Rectal smooth muscle tissue (tissue), 1 donor: ENCODE measurements around the gene HOMEZ.
A peak's percentile ranks its signal among the peaks of the same experiment; 100 is the strongest.
"Not testable (repeated sequence)": the region's sequence is repeated elsewhere in the genome, so short reads cannot be mapped to it uniquely, and the experiment has no call there.

Experiments used
- H3K27ac ChIP-seq: one replicate; pipeline ENCODE4 v1.7.0; 2013; ENCODE audit warnings: low read depth, low read length, inconsistent platforms
- H3K27me3 ChIP-seq: one replicate; pipeline ENCODE4 v1.7.0; 2013; ENCODE audit warnings: low read length; ENCODE audit not compliant: control insufficient read depth, insufficient read depth
- H3K36me3 ChIP-seq: one replicate; pipeline ENCODE4 v1.7.0; 2013; ENCODE audit warnings: low read length; ENCODE audit not compliant: control insufficient read depth, insufficient read depth
- H3K4me1 ChIP-seq: one replicate; pipeline ENCODE4 v1.7.0; 2013; ENCODE audit warnings: low read length; ENCODE audit not compliant: control insufficient read depth, insufficient read depth
- H3K4me3 ChIP-seq: one replicate; pipeline ENCODE4 v1.7.0; 2013; ENCODE audit warnings: low read length
- H3K9ac ChIP-seq: one replicate; pipeline ENCODE4 v1.7.0; 2013; ENCODE audit warnings: low read length

HOMEZ gene

GRCh38 chr14:23284654-23285529 lies 1.0 kb downstream of the HOMEZ start:
- H3K27me3 ChIP-seq = no peaks in the 10 kb centered on the region
- no peaks in the 10 kb centered on the region for H3K36me3 ChIP-seq

DNA sequence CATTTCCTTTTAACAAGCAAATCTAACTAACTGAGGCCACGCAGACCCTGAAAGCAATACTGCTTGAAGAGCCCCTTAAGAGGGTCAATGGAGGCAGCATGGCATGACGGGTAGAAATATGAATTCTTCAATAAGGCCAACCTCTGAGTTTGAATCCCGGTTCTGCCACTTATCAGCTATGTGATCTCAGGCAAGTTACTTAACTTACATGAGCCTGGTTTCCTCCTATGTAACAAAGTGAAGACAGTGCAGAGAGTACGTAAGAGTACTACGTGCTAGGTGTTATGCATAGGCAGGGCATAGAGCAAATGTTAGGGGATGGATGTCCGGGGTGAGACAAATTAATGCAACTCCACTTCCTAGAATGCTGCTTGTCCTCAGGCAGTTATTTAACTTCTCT lies 4.7 kb downstream of the HOMEZ start:
- Histone ChIP-seq H3K27ac (no peak overlapping the region), H3K4me1 (peaks cover 2% of the 10 kb centered on the region), H3K27me3 (no peaks in the 10 kb centered on the region), H3K36me3 (no peaks in the 10 kb centered on the region), H3K9ac (no peak overlapping the region), H3K4me3 (no peak overlapping the region)

More at GRCh38 chr14:23284654-23285529, 1.0 kb downstream of the HOMEZ start:
- peak overlapping the region; percentile 86 for H3K9ac ChIP-seq
- H3K27ac ChIP-seq = peak overlapping the region; percentile 91
- peaks cover 8% of the 10 kb centered on the region for H3K4me1 ChIP-seq
- H3K4me3 ChIP-seq = peak overlapping the region; percentile 85

- not testable (repeated sequence) for H3K27ac ChIP-seq, H3K9ac ChIP-seq, H3K4me3 ChIP-seq, H3K36me3 ChIP-seq, H3K27me3 ChIP-seq, H3K4me1 ChIP-seq
Observed at GRCh38 chr14:23277928-23278327, 8.0 kb downstream of the HOMEZ start.

- Histone ChIP-seq H3K4me1 (no peaks in the 10 kb centered on the region), H3K9ac (no peak overlapping the region), H3K27me3 (no peaks in the 10 kb centered on the region), H3K4me3 (no peak overlapping the region), H3K27ac (no peak overlapping the region), H3K36me3 (peaks cover 2% of the 10 kb centered on the region)
Observed at GRCh38 chr14:23277189-23277588, 8.7 kb downstream of the HOMEZ start.

GRCh38 chr14:23275412-23275811 lies 10.5 kb downstream of the HOMEZ start:
- H3K4me1 ChIP-seq = no peaks in the 10 kb centered on the region
- no peak overlapping the region for H3K4me3 ChIP-seq
- no peaks in the 10 kb centered on the region for H3K27me3 ChIP-seq
- no peak overlapping the region for H3K9ac ChIP-seq
- H3K36me3 ChIP-seq = peaks cover 2% of the 10 kb centered on the region
- H3K27ac ChIP-seq = no peak overlapping the region

- no peaks in the 10 kb centered on the region for H3K36me3 ChIP-seq
- no peak overlapping the region for H3K4me3 ChIP-seq
- H3K9ac ChIP-seq = no peak overlapping the region
- H3K27ac ChIP-seq = no peak overlapping the region
- no peaks in the 10 kb centered on the region for H3K4me1 ChIP-seq
- H3K27me3 ChIP-seq = no peaks in the 10 kb centered on the region
Observed at GRCh38 chr14:23269193-23269592, 16.7 kb downstream of the HOMEZ start.

GRCh38 chr14:23260849-23261248 lies 25.1 kb downstream of the HOMEZ start:
- not testable (repeated sequence) for H3K4me1 ChIP-seq, H3K36me3 ChIP-seq, H3K4me3 ChIP-seq, H3K27ac ChIP-seq, H3K27me3 ChIP-seq, H3K9ac ChIP-seq

GRCh38 chr14:23259426-23259825 lies 26.5 kb downstream of the HOMEZ start:
- H3K36me3 ChIP-seq = no peaks in the 10 kb centered on the region
- no peak overlapping the region for H3K4me3 ChIP-seq
- no peaks in the 10 kb centered on the region for H3K27me3 ChIP-seq
- H3K4me1 ChIP-seq = no peaks in the 10 kb centered on the region
- H3K9ac ChIP-seq = no peak overlapping the region
- H3K27ac ChIP-seq = no peak overlapping the region

DNA sequence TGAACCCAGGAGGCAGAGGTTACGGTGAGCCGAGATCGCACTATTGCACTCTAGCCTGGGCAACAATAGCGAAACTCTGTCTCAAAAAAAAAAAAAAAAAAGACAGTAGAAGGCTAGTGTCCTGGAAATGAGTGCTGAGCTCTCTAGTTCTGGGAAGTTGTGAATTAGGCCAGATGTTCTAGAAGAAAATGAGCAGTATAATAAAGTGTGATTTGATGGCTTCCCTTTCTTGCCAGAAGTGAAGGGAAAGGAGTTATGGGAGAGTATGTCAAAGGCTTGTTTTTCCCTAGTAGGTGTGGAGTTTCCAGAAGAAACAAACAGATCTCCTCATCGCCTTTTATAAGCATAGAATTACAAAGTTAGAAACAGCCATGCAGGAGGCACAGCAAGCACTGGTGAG lies 27.7 kb downstream of the HOMEZ start:
- Histone ChIP-seq H3K27me3 (no peaks in the 10 kb centered on the region), H3K36me3 (no peaks in the 10 kb centered on the region), H3K4me1 (no peaks in the 10 kb centered on the region), H3K27ac (no peak overlapping the region), H3K4me3 (no peak overlapping the region), H3K9ac (no peak overlapping the region)

DNA sequence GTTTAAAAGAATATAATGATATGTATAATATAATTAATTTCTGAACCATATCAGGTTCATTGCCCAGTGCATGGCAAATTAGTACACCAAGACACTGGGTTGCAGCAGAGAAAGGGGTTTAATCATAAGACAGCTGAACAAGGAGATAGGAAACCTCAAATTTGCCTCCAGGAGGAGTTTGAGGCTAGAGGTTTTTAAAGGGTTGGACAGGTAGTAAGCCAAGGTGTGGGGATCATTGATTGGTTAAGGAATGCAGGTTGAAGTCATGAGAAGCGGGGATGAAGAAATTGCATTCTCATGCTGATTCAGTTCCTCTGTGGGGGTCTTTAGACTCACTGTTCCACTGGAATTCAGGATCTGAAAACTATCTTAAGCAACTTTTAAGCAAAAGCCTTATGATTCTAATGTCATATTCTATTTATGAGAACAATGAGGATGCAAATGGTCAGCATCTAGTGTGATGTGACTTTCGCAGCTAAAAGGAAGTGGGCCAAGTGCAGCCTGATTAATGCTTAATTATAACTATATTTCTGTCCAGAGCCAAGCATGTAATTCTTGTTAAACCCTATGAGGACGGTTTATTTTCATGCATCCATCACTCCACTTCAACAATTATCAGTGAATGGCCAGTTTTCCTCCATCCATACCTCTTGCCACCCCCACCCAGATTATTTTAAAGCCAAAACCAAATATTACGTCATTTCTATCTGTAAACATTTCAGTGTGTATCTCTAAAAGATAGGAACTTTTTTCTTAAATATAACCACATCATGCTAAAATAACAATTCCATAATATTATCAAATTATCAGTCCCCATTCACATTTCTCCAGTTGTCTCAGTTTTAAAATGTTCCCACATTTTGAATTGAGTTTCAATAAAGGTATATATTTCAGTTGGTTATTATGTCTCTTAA lies 33.3 kb downstream of the HOMEZ start:
- Histone ChIP-seq H3K27ac (no peak overlapping the region), H3K36me3 (no peaks in the 10 kb centered on the region), H3K4me1 (no peaks in the 10 kb centered on the region), H3K27me3 (no peaks in the 10 kb centered on the region), H3K9ac (no peak overlapping the region), H3K4me3 (no peak overlapping the region)

- H3K36me3 ChIP-seq = no peaks in the 10 kb centered on the region
- H3K27ac ChIP-seq = no peak overlapping the region
- H3K27me3 ChIP-seq = no peaks in the 10 kb centered on the region
- H3K4me1 ChIP-seq = no peaks in the 10 kb centered on the region
- no peak overlapping the region for H3K9ac ChIP-seq
- H3K4me3 ChIP-seq = no peak overlapping the region
Observed at GRCh38 chr14:23252006-23252405, 33.9 kb downstream of the HOMEZ start.

DNA sequence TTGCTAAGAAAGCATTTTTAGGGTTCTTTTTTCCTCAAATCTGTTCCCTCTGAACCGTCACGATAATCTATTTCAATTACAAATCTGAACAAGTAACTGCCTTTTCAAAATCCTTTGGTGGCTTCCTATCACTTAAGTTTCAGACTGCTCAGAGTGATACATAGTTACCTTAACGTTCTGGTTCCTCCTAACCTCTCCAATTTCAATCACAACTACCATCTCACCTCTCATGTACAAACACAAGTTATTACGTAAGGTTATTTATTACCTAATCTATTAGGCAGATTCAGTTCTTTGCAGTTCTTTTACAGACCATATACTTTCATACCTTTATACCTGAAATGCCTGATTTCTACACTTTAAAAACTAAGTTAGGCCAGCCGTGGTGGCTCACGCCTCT lies 36.1 kb downstream of the HOMEZ start:
- Histone ChIP-seq H3K27ac (no peak overlapping the region), H3K27me3 (no peaks in the 10 kb centered on the region), H3K4me1 (no peaks in the 10 kb centered on the region), H3K9ac (no peak overlapping the region), H3K4me3 (no peak overlapping the region), H3K36me3 (no peaks in the 10 kb centered on the region)
